ENCODE data around the gene YIPF3. TPM values are rescaled to one million over a fixed set of nuclear protein-coding genes. Genes with fewer than 3 reads are reported as not detected.

Gene YIPF3
- total RNA-seq, 1 experiment from 2014 or later: 91.3 TPM

GRCh38 chr6:43506667-43507471, 9.9 kb downstream of the YIPF3 start:
- Histone ChIP-seq H3K36me3 (ENCODE audit: low read depth) (no peaks in the 10 kb centered on the region), H2AFZ (no peak overlapping the region), H3K9me2 (ENCODE audit: insufficient read depth) (no peaks in the 10 kb centered on the region), H3K79me2 (ENCODE audit: low read depth) (no peaks in the 10 kb centered on the region), H3K4me3 (no peak overlapping the region), H3K9me3 (ENCODE audit: insufficient read depth, low read depth) (no peaks in the 10 kb centered on the region), H4K20me1 (ENCODE audit: insufficient read depth) (peaks cover 4% of the 10 kb centered on the region; the same call in 1 of the 2 replicates), H3K4me2 (peak overlapping the region; percentile 18; the same call in 1 of the 2 replicates), H3F3A (ENCODE audit: insufficient read depth, low read depth) (peaks cover 30% of the 10 kb centered on the region), H3K4me1 (replicated peaks; ENCODE audit: insufficient read depth) (0 out of 2 replicates have a peak, but pooled peaks cover 7% of the 10 kb centered on the region), H3K27me3 (ENCODE audit: insufficient read depth, low read depth) (no peaks in the 10 kb centered on the region), H3K27ac (no peak overlapping the region)
- intact Hi-C loops (cut with micrococcal nuclease; ENCODE audit: unreplicated experiment): loop anchor here (2.0 kb wide), 3 partner anchors 52 to 606 kb away; partner anchors contain the start of gene DLK2
- CTCF ChIA-PET: interaction anchor here (0.6 to 2.2 kb wide), 5 partner anchors 11 to 439 kb away, joined by 3 to 8 read pairs (median 3); no protein-coding TSS in a partner anchor
- TF ChIP-seq CTCF (conservative IDR thresholded peaks at IDR 0.05): peak; percentile 94
- TF ChIP-seq EZH2 (IDR thresholded peaks at IDR 0.05; ENCODE audit: low read depth): no peak
- POLR2A ChIA-PET (ENCODE audit: unreplicated experiment): interaction anchor here (0.6 kb wide), 1 partner anchor 881 kb away, joined by 6 read pairs; the partner anchor contains the start of gene CDC5L
- no TSS peak for BruUV-seq (replicated peaks)
- DNase-seq: peak; percentile 62 to 77

- no peak overlapping the region for H2AFZ ChIP-seq
- H3K27ac ChIP-seq: no peak overlapping the region
- no peaks in the 10 kb centered on the region for H3K36me3 ChIP-seq (ENCODE audit: low read depth)
- DNase-seq: no peak
- ChIA-PET CTCF (interaction anchor here (0.6 to 2.2 kb wide), 4 partner anchors 11 to 172 kb away, joined by 3 to 8 read pairs (median 3); no protein-coding TSS in a partner anchor), POLR2A (ENCODE audit: unreplicated experiment) (interaction anchor here (0.6 kb wide), 1 partner anchor 881 kb away, joined by 6 read pairs; the partner anchor contains the start of gene CDC5L)
- H3F3A ChIP-seq (ENCODE audit: insufficient read depth, low read depth): peaks cover 23% of the 10 kb centered on the region
- H3K79me2 ChIP-seq (ENCODE audit: low read depth): no peaks in the 10 kb centered on the region
- intact Hi-C loops (cut with micrococcal nuclease; ENCODE audit: unreplicated experiment): loop anchor here (2.0 kb wide), 3 partner anchors 51 to 605 kb away; partner anchors contain the start of gene DLK2
- H3K4me1 ChIP-seq (replicated peaks; ENCODE audit: insufficient read depth): 0 out of 2 replicates have a peak, but pooled peaks cover 7% of the 10 kb centered on the region
- no peaks in the 10 kb centered on the region for H3K27me3 ChIP-seq (ENCODE audit: insufficient read depth, low read depth)
- no peaks in the 10 kb centered on the region for H3K9me3 ChIP-seq (ENCODE audit: insufficient read depth, low read depth)
- H3K4me2 ChIP-seq: no peak overlapping the region
- TF ChIP-seq CTCF (conservative IDR thresholded peaks at IDR 0.05): no peak
- TF ChIP-seq EZH2 (IDR thresholded peaks at IDR 0.05; ENCODE audit: low read depth): no peak
- no peaks in the 10 kb centered on the region for H3K9me2 ChIP-seq (ENCODE audit: insufficient read depth)
- BruUV-seq (replicated peaks): no TSS peak
- H4K20me1 ChIP-seq (ENCODE audit: insufficient read depth): peaks cover 4% of the 10 kb centered on the region; the same call in 1 of the 2 replicates
- H3K4me3 ChIP-seq: no peak overlapping the region
Observed at GRCh38 chr6:43506171-43506570, 10.6 kb downstream of the YIPF3 start.

GRCh38 chr6:43505718-43506117, 11.0 kb downstream of the YIPF3 start:
- Histone ChIP-seq H3K4me3 (no peak overlapping the region), H2AFZ (no peak overlapping the region), H3K9me2 (ENCODE audit: insufficient read depth) (no peaks in the 10 kb centered on the region), H3K27ac (no peak overlapping the region), H3F3A (ENCODE audit: insufficient read depth, low read depth) (peaks cover 19% of the 10 kb centered on the region; the same call in 1 of the 2 replicates), H3K9me3 (ENCODE audit: insufficient read depth, low read depth) (no peaks in the 10 kb centered on the region), H3K4me1 (replicated peaks; ENCODE audit: insufficient read depth) (0 out of 2 replicates have a peak, but pooled peaks cover 7% of the 10 kb centered on the region), H3K4me2 (no peak overlapping the region), H3K79me2 (ENCODE audit: low read depth) (no peaks in the 10 kb centered on the region), H3K36me3 (ENCODE audit: low read depth) (no peaks in the 10 kb centered on the region), H4K20me1 (ENCODE audit: insufficient read depth) (peaks cover 3% of the 10 kb centered on the region; the same call in 1 of the 2 replicates), H3K27me3 (ENCODE audit: insufficient read depth, low read depth) (no peaks in the 10 kb centered on the region)
- DNase-seq: no peak
- TF ChIP-seq CTCF (conservative IDR thresholded peaks at IDR 0.05): no peak
- TF ChIP-seq EZH2 (IDR thresholded peaks at IDR 0.05; ENCODE audit: low read depth): no peak
- intact Hi-C loops (cut with micrococcal nuclease; ENCODE audit: unreplicated experiment): loop anchor here (2.0 kb wide), 3 partner anchors 51 to 605 kb away; partner anchors contain the start of gene DLK2
- ChIA-PET POLR2A (ENCODE audit: unreplicated experiment) (interaction anchor here (0.8 kb wide), 1 partner anchor 308 kb away, joined by 4 read pairs; no protein-coding TSS in a partner anchor), CTCF (interaction anchor here (0.7 kb wide), 1 partner anchor 122 kb away, joined by 3 read pairs; no protein-coding TSS in a partner anchor)
- no TSS peak for BruUV-seq (replicated peaks)

Measured in PC-9 (cell line).